Type B pancreatic cell (in vitro differentiated cells): ENCODE results near the gene ADAMTS4. TPM values are rescaled to one million over a fixed set of nuclear protein-coding genes. Genes with fewer than 3 reads are reported as not detected.

ENCODE experiments used
- DNase-seq: peaks from one replicate; pipeline ENCODE4 v3.0.0; 2021; ENCODE audit warnings: mixed read lengths; ENCODE audit not compliant: unreplicated experiment; ENCODE audit errors: extremely low spot score
- H3K27ac Mint-ChIP-seq: 2 replicates; pipeline ENCODE4 v1.8.0; 2021; ENCODE audit warnings: mild to moderate bottlenecking, mixed read lengths
- H3K27me3 Mint-ChIP-seq: 2 replicates; pipeline ENCODE4 v1.8.0; 2021; ENCODE audit warnings: mixed read lengths
- H3K36me3 Mint-ChIP-seq: 2 replicates; pipeline ENCODE4 v1.8.0; 2021; ENCODE audit warnings: mixed read lengths
- H3K4me1 Mint-ChIP-seq: one replicate; pipeline ENCODE4 v1.8.0; 2021; ENCODE audit warnings: mixed read lengths; ENCODE audit not compliant: unreplicated experiment
- H3K4me3 Mint-ChIP-seq: 2 replicates; pipeline ENCODE4 v1.8.0; 2021; ENCODE audit warnings: mild to moderate bottlenecking, mixed read lengths
- H3K9me3 Mint-ChIP-seq: 2 replicates; pipeline ENCODE4 v1.8.0; 2021; ENCODE audit warnings: mixed read lengths
- CTCF ChIP-seq: fragments of 200-600 bp; sonication (generic); conservative IDR thresholded peaks from 2 replicates; pipeline ENCODE4 v1.5.0; 2021; ENCODE audit warnings: antibody characterized with exemption, mild to moderate bottlenecking
- total RNA-seq: library from RNA; stranded (reverse); gene quantifications from 2 replicates; pipeline ENCODE4 v1.2.1, GENCODE V29; 2021; ENCODE audit warnings: low replicate concordance

Gene ADAMTS4
- total RNA-seq, 1 donor from 2014 or later = 2.5 TPM

- no peak for TF ChIP-seq CTCF
- peaks cover 9% of the 10 kb centered on the region for H3K4me1 Mint-ChIP-seq
- peaks cover 15% of the 10 kb centered on the region for H3K36me3 Mint-ChIP-seq
- peaks cover 2% of the 10 kb centered on the region for H3K27me3 Mint-ChIP-seq
- no peak overlapping the region for H3K4me3 Mint-ChIP-seq
- no peak overlapping the region for H3K27ac Mint-ChIP-seq
- DNase-seq = no peak
- no peaks in the 10 kb centered on the region for H3K9me3 Mint-ChIP-seq
Observed at GRCh38 chr1:161218301-161219077, 19.6 kb upstream of the ADAMTS4 start.

- H3K4me1 Mint-ChIP-seq = peaks cover 9% of the 10 kb centered on the region
- H3K27ac Mint-ChIP-seq = no peak overlapping the region
- no peaks in the 10 kb centered on the region for H3K9me3 Mint-ChIP-seq
- DNase-seq = no peak
- TF ChIP-seq CTCF = no peak
- no peaks in the 10 kb centered on the region for H3K27me3 Mint-ChIP-seq
- no peak overlapping the region for H3K4me3 Mint-ChIP-seq
- peaks cover 20% of the 10 kb centered on the region for H3K36me3 Mint-ChIP-seq
Observed at GRCh38 chr1:161217831-161218230, 19.0 kb upstream of the ADAMTS4 start.

- H3K27ac Mint-ChIP-seq = peak overlapping the region; percentile 13
- TF ChIP-seq CTCF = no peak
Observed at GRCh38 chr1:161216945-161217712, 18.3 kb upstream of the ADAMTS4 start.

GRCh38 chr1:161215076-161215475 is 16.2 kb upstream of the ADAMTS4 start, which contains the start of gene FCER1G:
FCER1G (plus strand) TSS chr1:161215295; CDS start chr1:161215322, 27 bp downstream.
- no peak for DNase-seq
- no peaks in the 10 kb centered on the region for H3K9me3 Mint-ChIP-seq

More at GRCh38 chr1:161216945-161217712, 18.3 kb upstream of the ADAMTS4 start:
- peaks cover 9% of the 10 kb centered on the region for H3K4me1 Mint-ChIP-seq
- no peaks in the 10 kb centered on the region for H3K27me3 Mint-ChIP-seq
- H3K9me3 Mint-ChIP-seq = no peaks in the 10 kb centered on the region
- no peak overlapping the region for H3K4me3 Mint-ChIP-seq
- H3K36me3 Mint-ChIP-seq = peaks cover 20% of the 10 kb centered on the region
- no peak for DNase-seq

GRCh38 chr1:161214369-161214768 is 15.5 kb upstream of the ADAMTS4 start:
- DNase-seq = no peak

More at GRCh38 chr1:161215076-161215475, 16.2 kb upstream of the ADAMTS4 start, which contains the start of gene FCER1G:
- TF ChIP-seq CTCF = no peak
- Mint-ChIP-seq H3K36me3 (peaks cover 22% of the 10 kb centered on the region), H3K27me3 (no peaks in the 10 kb centered on the region), H3K4me1 (peaks cover 9% of the 10 kb centered on the region), H3K27ac (no peak within 1 kb of the TSS), H3K4me3 (no peak within 1 kb of the TSS)

More at GRCh38 chr1:161214369-161214768, 15.5 kb upstream of the ADAMTS4 start:
- H3K27me3 Mint-ChIP-seq = no peaks in the 10 kb centered on the region
- H3K27ac Mint-ChIP-seq = no peak overlapping the region
- H3K4me1 Mint-ChIP-seq = peaks cover 15% of the 10 kb centered on the region
- no peak overlapping the region for H3K4me3 Mint-ChIP-seq
- no peaks in the 10 kb centered on the region for H3K9me3 Mint-ChIP-seq
- no peak for TF ChIP-seq CTCF
- peaks cover 29% of the 10 kb centered on the region for H3K36me3 Mint-ChIP-seq
